HG03025 (cell line): ENCODE data around the gene MCOLN1.
"Not testable (repeated sequence)": the region's sequence is repeated elsewhere in the genome, so short reads cannot be mapped to it uniquely, and the experiment has no call there.

Experiments
- ATAC-seq: cut with Tn5 transposase; IDR thresholded peaks from one replicate; pipeline ENCODE4 v1.9.1; 2021; ENCODE audit warnings: mild to moderate bottlenecking, moderate library complexity; ENCODE audit not compliant: unreplicated experiment, low FRiP score

The MCOLN1 gene

GRCh38 chr19:7522923-7523667 lies 671 bp downstream of the MCOLN1 start:
- peak; percentile 3 for ATAC-seq

GRCh38 chr19:7524523-7524922 lies 2.1 kb downstream of the MCOLN1 start:
- ATAC-seq, result no peak

GRCh38 chr19:7524992-7525739 lies 2.7 kb downstream of the MCOLN1 start:
- ATAC-seq, result no peak

- no peak for ATAC-seq
These were observed 3.9 kb downstream of the MCOLN1 start for GRCh38 chr19:7526059-7526929.

GRCh38 chr19:7527516-7528191 lies 5.2 kb downstream of the MCOLN1 start:
- no peak for ATAC-seq

GRCh38 chr19:7528192-7528519 lies 5.7 kb downstream of the MCOLN1 start:
- ATAC-seq, result no peak

- no peak for ATAC-seq
These were observed 6.3 kb downstream of the MCOLN1 start for GRCh38 chr19:7528522-7529245.

- no peak for ATAC-seq
These were observed 6.8 kb downstream of the MCOLN1 start for GRCh38 chr19:7529246-7529600.

- ATAC-seq, result no peak
These were observed 7.4 kb downstream of the MCOLN1 start for GRCh38 chr19:7529610-7530490.

GRCh38 chr19:7533281-7533885 lies 11.0 kb downstream of the MCOLN1 start:
- no peak for ATAC-seq

GRCh38 chr19:7533925-7534480 lies 11.6 kb downstream of the MCOLN1 start:
- no peak for ATAC-seq

GRCh38 chr19:7534531-7535046 lies 12.2 kb downstream of the MCOLN1 start:
- ATAC-seq, result no peak

- peak; percentile 56 for ATAC-seq
These were observed 12.9 kb downstream of the MCOLN1 start, which contains the start of gene PNPLA6 for GRCh38 chr19:7535047-7535997. Gene PNPLA6, plus strand, starts transcription at chr19:7535717. Its CDS starts 72 bp downstream, at chr19:7535789.

- ATAC-seq, result peak; percentile 12
These were observed 13.7 kb downstream of the MCOLN1 start for GRCh38 chr19:7535998-7536695.

- ATAC-seq, result not testable (repeated sequence)
These were observed 16.6 kb downstream of the MCOLN1 start for GRCh38 chr19:7538990-7539389.

- no peak for ATAC-seq
These were observed 17.5 kb downstream of the MCOLN1 start for GRCh38 chr19:7539827-7540425.
